Heart left ventricle (tissue), 16 donors: Measurements from ENCODE around the gene RALGPS1. TPM values are rescaled to one million over a fixed set of nuclear protein-coding genes. Genes with fewer than 3 reads are reported as not detected.
A peak's percentile ranks its signal among the peaks of the same experiment; 100 is the strongest.

Experiments used
- ATAC-seq, 4 donors: fragments of 200-7000 bp; cut with Tn5 transposase; one replicate each; pipeline ENCODE4 v1.9.1; 2020 to 2022; ENCODE audit warnings: moderate library complexity in 4 of 4, mild to moderate bottlenecking in 3 of 4, moderate number of reproducible peaks in 1 of 4
- DNase-seq, 5 donors: peaks; one replicate each; pipeline ENCODE4 v3.0.0-alpha.2; 2020
- H3K27ac ChIP-seq, 12 donors: fragments of 200-600 bp; sonication (generic) in 4 of 12; one replicate each; pipeline versions ENCODE4 v1.5.0 to v1.8.0; 2016 to 2022; ENCODE audit warnings: mild to moderate bottlenecking in 2 of 12
- H3K27me3 ChIP-seq, 9 donors: fragments of 200-600 bp; sonication (generic) in 2 of 9; one replicate each; pipeline versions ENCODE4 v1.5.1 to v1.8.0; 2016 to 2022; ENCODE audit warnings: mild to moderate bottlenecking in 3 of 9
- H3K36me3 ChIP-seq, 9 donors: fragments of 200-600 bp; sonication (generic) in 2 of 9; one replicate each; pipeline versions ENCODE4 v1.5.0 to v1.8.0; 2018 to 2022; ENCODE audit warnings: mild to moderate bottlenecking in 2 of 9
- H3K4me1 ChIP-seq, 12 donors: fragments of 200-600 bp; sonication (generic) in 4 of 12; one replicate each; pipeline versions ENCODE4 v1.5.0 to v1.8.0; 2016 to 2022; ENCODE audit warnings: mild to moderate bottlenecking in 3 of 12
- H3K4me3 ChIP-seq, 12 donors: fragments of 200-600 bp; sonication (generic) in 4 of 12; one replicate each; pipeline versions ENCODE4 v1.5.0 to v1.8.0; 2017 to 2022; ENCODE audit warnings: mild to moderate bottlenecking in 9 of 12, moderate library complexity in 4 of 12
- H3K9me3 ChIP-seq, 12 donors: fragments of 200-600 bp; sonication (generic) in 4 of 12; one replicate each; pipeline versions ENCODE4 v1.5.0 to v1.8.0; 2016 to 2022; ENCODE audit warnings: mild to moderate bottlenecking in 1 of 12
- POLR2A ChIP-seq, 2 donors: fragments of 450-650 bp; IDR thresholded peaks; one replicate each; pipeline ENCODE4 v1.6.1; 2017; ENCODE audit warnings: antibody characterized with exemption in 2 of 2, mild to moderate bottlenecking in 2 of 2, moderate library complexity in 2 of 2
- WGBS, 4 donors: extraction: QIAGEN DNeasy Blood & Tissue Kit in 2 of 4; methylation state at CpG; one replicate each; pipeline versions ENCODE4 v1.1.5 to v1.1.7; 2013 to 2018; 5-methylcytosine and 5-hydroxymethylcytosine counted together
- intact Hi-C, 10 donors: fragments of 100-400 bp; cut with DNase I; formaldehyde crosslinking; loops; one replicate each; pipeline versions ENCODE4 v1.11.1 to v1.14.2; 2022
- polyA plus RNA-seq, 2 donors: library from polyadenylated mRNA; stranded (reverse); fragments of 200-250 nt; gene quantifications; one replicate each; pipeline ENCODE4 v1.2.3, GENCODE V29; 2013
- total RNA-seq, 9 donors: library from RNA; depleted of rRNA in 2 of 9; stranded (reverse); fragments of >200 nt in 2 of 9; fragmentation: NEBNext Ultra II Directional in 3 of 9; extraction: Animal tissue kit (Norgen Biotek cat#: 25700) in 3 of 9; gene quantifications; one replicate each; pipeline versions ENCODE4 v1.1.0 to v1.2.4, GENCODE V29; 2016 to 2023
- TF ChIP-seq, protein P1 (sequence below), 12 donors: fragments of 200-600 bp; sonication (generic) in 4 of 12; IDR thresholded peaks; one replicate each; pipeline versions ENCODE4 v1.5.0 to v1.8.0; 2018 to 2022; ENCODE audit warnings: antibody characterized with exemption in 12 of 12, mild to moderate bottlenecking in 5 of 12
- donor health status: ischemic (EF 13 %, LVEDD 7.1; RV severe dilation, severe dysfunction).
- donor health status: healthy with polysubstance abuse.
- donor health status: DM: no; HTN: yes; CAD: no.
- donor health status: DM: no; HTN: no; CAD: no.
- donor health status: ischemic (EF 25% LVEDD 6.9; RV normal size, moderate dysfunction).
- donor health status: ischemic (EF 25% LVEDD 5.7; RV mildly dilated, moderate dysfunction).
- donor health status: healthy.
- donor health status: DM: yes; HTN: yes; CAD: no.
- donor health status: ischemic (EF 35%, LVEDD 5.7; RV mildly dilated, moderate dysfunction).
- donor health status: nonischemic (EF 11% LVEDD 7.7; RV severe dilation, severe dysfunction).
- donor health status: DM: yes; HTN: yes; CAD: no.
- donor health status: PGD.
- donor health status: ischemic (EF 29% LVEDD 5.4; RV normal size, mild dysfunction).
- donor health status: nonischemic (EF 23%, LVEDD 6.1; RV moderate dilation, normal function).

RALGPS1 gene
- total and polyA plus RNA-seq, 11 donors = 8.0 to 21.8 (median 14.4) TPM

DNA sequence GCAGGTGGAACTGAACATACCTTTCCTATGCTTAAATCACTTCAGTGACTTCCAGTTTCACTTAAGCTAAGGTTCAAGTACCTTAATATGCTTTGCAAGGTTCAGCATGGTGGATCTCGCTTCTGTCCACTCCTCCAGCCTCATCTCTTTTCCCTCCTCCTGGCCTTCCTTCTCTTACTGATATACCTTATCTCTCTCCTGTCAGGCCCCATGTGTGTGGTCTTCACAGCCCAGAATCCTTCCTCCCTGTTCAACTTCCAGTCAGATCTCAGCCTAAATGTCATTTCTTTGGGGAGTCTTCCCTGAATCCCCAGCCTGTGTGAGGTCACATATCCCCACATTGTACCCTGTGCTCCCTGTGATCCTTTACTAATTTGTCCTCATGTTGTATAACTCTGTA lies 120.1 kb downstream of the RALGPS1 start:
- no peak for DNase-seq
- no peak for ATAC-seq
- H3K9me3 ChIP-seq = no peaks in the 10 kb centered on the region
- TF ChIP-seq, protein P1, sequence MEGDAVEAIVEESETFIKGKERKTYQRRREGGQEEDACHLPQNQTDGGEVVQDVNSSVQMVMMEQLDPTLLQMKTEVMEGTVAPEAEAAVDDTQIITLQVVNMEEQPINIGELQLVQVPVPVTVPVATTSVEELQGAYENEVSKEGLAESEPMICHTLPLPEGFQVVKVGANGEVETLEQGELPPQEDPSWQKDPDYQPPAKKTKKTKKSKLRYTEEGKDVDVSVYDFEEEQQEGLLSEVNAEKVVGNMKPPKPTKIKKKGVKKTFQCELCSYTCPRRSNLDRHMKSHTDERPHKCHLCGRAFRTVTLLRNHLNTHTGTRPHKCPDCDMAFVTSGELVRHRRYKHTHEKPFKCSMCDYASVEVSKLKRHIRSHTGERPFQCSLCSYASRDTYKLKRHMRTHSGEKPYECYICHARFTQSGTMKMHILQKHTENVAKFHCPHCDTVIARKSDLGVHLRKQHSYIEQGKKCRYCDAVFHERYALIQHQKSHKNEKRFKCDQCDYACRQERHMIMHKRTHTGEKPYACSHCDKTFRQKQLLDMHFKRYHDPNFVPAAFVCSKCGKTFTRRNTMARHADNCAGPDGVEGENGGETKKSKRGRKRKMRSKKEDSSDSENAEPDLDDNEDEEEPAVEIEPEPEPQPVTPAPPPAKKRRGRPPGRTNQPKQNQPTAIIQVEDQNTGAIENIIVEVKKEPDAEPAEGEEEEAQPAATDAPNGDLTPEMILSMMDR (IDR thresholded peaks at IDR 0.05) = no peak
- no peak for TF ChIP-seq POLR2A (IDR thresholded peaks at IDR 0.05)
- peaks cover 0 to 42% (median 30%) of the 10 kb centered on the region in 12 donors for H3K4me1 ChIP-seq
- H3K4me3 ChIP-seq = no peak overlapping the region
- peak overlapping the region in 10 of 12 donors; percentile 29 to 79 (median 60) for H3K27ac ChIP-seq
- no peaks in the 10 kb centered on the region for H3K27me3 ChIP-seq
- no peaks in the 10 kb centered on the region for H3K36me3 ChIP-seq
- intact Hi-C loops = loop anchor here in 1 of 10 donors (5.0 kb wide), 1 partner anchor 88 kb away; the partner anchor contains the start of gene ANGPTL2
- WGBS, 4 donors = 96 to 100% (median 99%) methylated on average over 1 of the region's 1 CpG

GRCh38 chr9:127035423-127035822 lies 120.8 kb downstream of the RALGPS1 start:
- Histone ChIP-seq H3K27ac (peak overlapping the region in 11 of 12 donors; percentile 37 to 79 (median 58)), H3K9me3 (no peaks in the 10 kb centered on the region), H3K4me1 (peaks cover 0 to 42% (median 30%) of the 10 kb centered on the region in 12 donors), H3K36me3 (no peaks in the 10 kb centered on the region), H3K27me3 (no peaks in the 10 kb centered on the region), H3K4me3 (no peak overlapping the region)
- DNase-seq (peak; percentile 55 to 83 (median 73)), ATAC-seq (peak; percentile 36 to 93 (median 89))
- intact Hi-C loops = no loop called here
- TF ChIP-seq POLR2A (IDR thresholded peaks at IDR 0.05) = no peak
- TF ChIP-seq, protein P1 (IDR thresholded peaks at IDR 0.05) = no peak
- WGBS, 4 donors = 76 to 79% (median 78%) methylated on average over 4 of the region's 4 CpGs

DNA sequence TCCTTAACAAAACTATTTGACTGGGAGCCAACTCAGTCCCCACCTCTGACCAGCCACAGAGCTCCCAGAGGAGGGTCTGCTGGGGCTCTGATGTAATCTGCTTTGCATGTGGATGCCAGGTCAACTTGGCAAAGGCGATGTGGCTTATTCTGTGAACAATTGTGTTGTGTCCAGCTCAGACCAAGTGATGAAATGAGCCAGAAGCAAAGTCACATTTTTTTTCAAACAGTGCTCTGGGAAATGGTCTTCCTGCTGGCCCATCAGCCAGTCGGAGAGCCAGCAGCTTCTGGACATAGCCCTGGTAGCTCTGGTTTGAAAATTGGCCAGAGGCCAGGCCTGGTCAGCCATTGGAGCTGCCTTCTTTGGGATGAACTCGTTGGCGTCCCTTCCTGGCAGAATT lies 121.4 kb downstream of the RALGPS1 start:
- no peaks in the 10 kb centered on the region for H3K36me3 ChIP-seq
- H3K9me3 ChIP-seq = no peaks in the 10 kb centered on the region
- H3K27me3 ChIP-seq = no peaks in the 10 kb centered on the region
- intact Hi-C loops = loop anchor here in 1 of 10 donors (1.0 kb wide), 1 partner anchor 39 kb away; no protein-coding TSS in a partner anchor
- WGBS, 4 donors = 48 to 56% (median 49%) methylated on average over 4 of the region's 4 CpGs
- DNase-seq (peak; percentile 60 to 82 (median 70)), ATAC-seq (peak in 3 of 4 donors; percentile 80 to 87 (median 81))
- H3K4me3 ChIP-seq = no peak overlapping the region
- TF ChIP-seq, protein P1 (IDR thresholded peaks at IDR 0.05) = no peak
- no peak for TF ChIP-seq POLR2A (IDR thresholded peaks at IDR 0.05)
- H3K27ac ChIP-seq = peak overlapping the region in 11 of 12 donors; percentile 37 to 79 (median 58)
- peaks cover 0 to 42% (median 30%) of the 10 kb centered on the region in 12 donors for H3K4me1 ChIP-seq

- H3K9me3 ChIP-seq = no peaks in the 10 kb centered on the region
- intact Hi-C loops = loop anchor here in 1 of 10 donors (1.0 kb wide), 1 partner anchor 39 kb away; no protein-coding TSS in a partner anchor
Observed at GRCh38 chr9:127036437-127036836, 121.9 kb downstream of the RALGPS1 start.

More at GRCh38 chr9:127036437-127036836, 121.9 kb downstream of the RALGPS1 start:
- Histone ChIP-seq H3K4me3 (no peak overlapping the region), H3K4me1 (peaks cover 0 to 42% (median 30%) of the 10 kb centered on the region in 12 donors), H3K27ac (peak overlapping the region in 11 of 12 donors; percentile 37 to 79 (median 58)), H3K27me3 (no peaks in the 10 kb centered on the region), H3K36me3 (no peaks in the 10 kb centered on the region)
- TF ChIP-seq, protein P1 (IDR thresholded peaks at IDR 0.05) = no peak
- TF ChIP-seq POLR2A (IDR thresholded peaks at IDR 0.05) = no peak
- ATAC-seq = no peak
- WGBS, 4 donors = 66 to 84% (median 70%) methylated on average over 2 of the region's 2 CpGs
- DNase-seq = no peak
